ENCODE data around the gene SOX9. TPM values are rescaled to one million over a fixed set of nuclear protein-coding genes. Genes with fewer than 3 reads are reported as not detected.
A peak's percentile ranks its signal among the peaks of the same experiment; 100 is the strongest.

SOX9 gene
- total RNA-seq, 4 donors from 2014 or later, result 35.2 to 55.7 (median 42.3) TPM

GRCh38 chr17:72171703-72172667, 51.2 kb downstream of the SOX9 start:
- DNase-seq, result no peak
- in situ Hi-C loops (cut with MboI; ENCODE audit: low pct_ligation_motif_present in 1 of 4, low pct_unique_long_range_greater_than_20kb in 1 of 4, low sequenced_read_pairs in 3 of 4) (no loop called here), intact Hi-C loops (cut with DNase I; ENCODE audit: low total_unique reads) (no loop called here)
- Histone ChIP-seq H3K27me3 (no peaks in the 10 kb centered on the region), H3K9me3 (no peaks in the 10 kb centered on the region), H3K36me3 (no peaks in the 10 kb centered on the region), H3K27ac (no peak overlapping the region), H3K4me1 (peaks cover 0 to 27% (median 14%) of the 10 kb centered on the region in 4 donors), H3K4me3 (no peak overlapping the region)
- TF ChIP-seq POLR2A (IDR thresholded peaks at IDR 0.05) (no peak), CTCF (IDR thresholded peaks at IDR 0.05) (no peak), EP300 (IDR thresholded peaks at IDR 0.05; ENCODE audit: low read depth) (no peak), POLR2AphosphoS5 (IDR thresholded peaks at IDR 0.05) (no peak)
- 24 to 30% methylated on average over 7 of the region's 7 CpGs for WGBS, 2 donors (ENCODE audit: low coverage in 1 of 2)

- intact Hi-C loops (cut with DNase I; ENCODE audit: low total_unique reads), result no loop called here
- Histone ChIP-seq H3K4me3 (no peak overlapping the region), H3K36me3 (no peaks in the 10 kb centered on the region), H3K27me3 (no peaks in the 10 kb centered on the region), H3K4me1 (peaks cover 0 to 27% (median 20%) of the 10 kb centered on the region in 4 donors), H3K9me3 (no peaks in the 10 kb centered on the region), H3K27ac (no peak overlapping the region)
- no peak for TF ChIP-seq EP300 (IDR thresholded peaks at IDR 0.05; ENCODE audit: low read depth)
- no peak for TF ChIP-seq POLR2AphosphoS5 (IDR thresholded peaks at IDR 0.05)
- TF ChIP-seq POLR2A (IDR thresholded peaks at IDR 0.05), result no peak
- no peak for TF ChIP-seq CTCF (IDR thresholded peaks at IDR 0.05)
- 43 to 49% methylated on average over 5 to 9 of the region's 9 CpGs for WGBS, 2 donors (ENCODE audit: low coverage in 1 of 2)
- in situ Hi-C loops (cut with MboI; ENCODE audit: low pct_ligation_motif_present in 1 of 4, low pct_unique_long_range_greater_than_20kb in 1 of 4, low sequenced_read_pairs in 3 of 4), result no loop called here
- DNase-seq, result no peak
These were observed 52.8 kb downstream of the SOX9 start for GRCh38 chr17:72173499-72174116.

GRCh38 chr17:72175263-72175662, 54.4 kb downstream of the SOX9 start:
- no peak overlapping the region for H3K4me3 ChIP-seq
- no peak for TF ChIP-seq POLR2A (IDR thresholded peaks at IDR 0.05)
- no peak for TF ChIP-seq CTCF (IDR thresholded peaks at IDR 0.05)
- TF ChIP-seq EP300 (IDR thresholded peaks at IDR 0.05; ENCODE audit: low read depth), result no peak
- TF ChIP-seq POLR2AphosphoS5 (IDR thresholded peaks at IDR 0.05), result no peak
- no peaks in the 10 kb centered on the region for H3K27me3 ChIP-seq
- intact Hi-C loops (cut with DNase I; ENCODE audit: low total_unique reads) (no loop called here), in situ Hi-C loops (cut with MboI; ENCODE audit: low pct_ligation_motif_present in 1 of 4, low pct_unique_long_range_greater_than_20kb in 1 of 4, low sequenced_read_pairs in 3 of 4) (no loop called here)
- H3K9me3 ChIP-seq, result no peaks in the 10 kb centered on the region
- H3K36me3 ChIP-seq, result no peaks in the 10 kb centered on the region
- H3K4me1 ChIP-seq, result peaks cover 0 to 27% (median 20%) of the 10 kb centered on the region in 4 donors
- H3K27ac ChIP-seq, result peak overlapping the region in 1 of 4 donors; percentile 10
- WGBS, 2 donors (ENCODE audit: low coverage in 1 of 2), result 81% methylated on average over 4 of the region's 4 CpGs; no CpG with 5 or more reads in 1 of the 2 donors
- no peak for DNase-seq
